Measurements from ENCODE around the gene ODF2L. TPM values are rescaled to one million over a fixed set of nuclear protein-coding genes. Genes with fewer than 3 reads are reported as not detected.

ODF2L gene
- total RNA-seq, 1 experiment from 2014 or later, result 39.0 TPM

- DNase-seq (ENCODE audit: unreplicated experiment), result peak; percentile 96
- H3K27ac Mint-ChIP-seq (ENCODE audit: low read depth, unreplicated experiment), result no peak overlapping the region
- intact Hi-C loops (cut with micrococcal nuclease), result no loop called here
- peaks cover 13% of the 10 kb centered on the region for H3K4me1 Mint-ChIP-seq (ENCODE audit: insufficient read depth, unreplicated experiment)
- no peaks in the 10 kb centered on the region for H3K27me3 Mint-ChIP-seq (ENCODE audit: insufficient read depth, unreplicated experiment)
- peaks cover 20% of the 10 kb centered on the region for H3K36me3 Mint-ChIP-seq (ENCODE audit: insufficient read depth, unreplicated experiment)
- BruUV-seq (replicated peaks), result no TSS peak
- H3K9me3 Mint-ChIP-seq (ENCODE audit: unreplicated experiment), result no peaks in the 10 kb centered on the region
- ChIA-PET POLR2A (interaction anchor here (0.6 to 3.1 kb wide), 15 partner anchors 8 to 344 kb away, joined by 3 to 35 read pairs (median 6); partner anchors contain the start of genes ODF2L and SH3GLB1), CTCF (interaction anchor here (0.6 to 1.7 kb wide), 13 partner anchors 8 to 848 kb away, joined by 3 to 11 read pairs (median 4); partner anchors contain the start of gene SH3GLB1)
- no peak for TF ChIP-seq CTCF (IDR thresholded peaks at IDR 0.05; ENCODE audit: unreplicated experiment)
- no peak overlapping the region for H3K4me3 Mint-ChIP-seq (ENCODE audit: unreplicated experiment)
Observed at GRCh38 chr1:86429835-86430234, 33.7 kb upstream of the ODF2L start.

- Mint-ChIP-seq H3K27me3 (ENCODE audit: insufficient read depth, unreplicated experiment) (no peaks in the 10 kb centered on the region), H3K4me1 (ENCODE audit: insufficient read depth, unreplicated experiment) (peaks cover 13% of the 10 kb centered on the region), H3K36me3 (ENCODE audit: insufficient read depth, unreplicated experiment) (peaks cover 14% of the 10 kb centered on the region), H3K4me3 (ENCODE audit: unreplicated experiment) (no peak overlapping the region), H3K9me3 (ENCODE audit: unreplicated experiment) (no peaks in the 10 kb centered on the region), H3K27ac (ENCODE audit: low read depth, unreplicated experiment) (no peak overlapping the region)
- intact Hi-C loops (cut with micrococcal nuclease), result no loop called here
- BruUV-seq (replicated peaks), result no TSS peak
- DNase-seq (ENCODE audit: unreplicated experiment), result no peak
- ChIA-PET POLR2A (interaction anchor here (0.6 to 3.1 kb wide), 12 partner anchors 8 to 345 kb away, joined by 3 to 35 read pairs (median 6); partner anchors contain the start of genes ODF2L and SH3GLB1), CTCF (interaction anchor here (0.7 to 1.7 kb wide), 3 partner anchors 49 to 1554 kb away, joined by 3 to 11 read pairs (median 3); no protein-coding TSS in a partner anchor)
- no peak for TF ChIP-seq CTCF (IDR thresholded peaks at IDR 0.05; ENCODE audit: unreplicated experiment)
Observed at GRCh38 chr1:86429122-86429725, 33.1 kb upstream of the ODF2L start.

GRCh38 chr1:86423873-86424272, 27.8 kb upstream of the ODF2L start, which contains the start of gene CLCA2:
TSS of gene CLCA2 (plus strand) at chr1:86424171. CDS start at chr1:86424248, 77 bp downstream.
- ChIA-PET CTCF (interaction anchor here (0.8 to 4.4 kb wide), 8 partner anchors 9 to 281 kb away, joined by 3 to 15 read pairs (median 5); partner anchors contain the start of gene SH3GLB1), POLR2A (interaction anchor here (0.6 to 7.2 kb wide), 21 partner anchors 8 to 1148 kb away, joined by 3 to 126 read pairs (median 5); partner anchors contain the start of genes BCL10, ODF2L, SELENOF and SH3GLB1)
- Mint-ChIP-seq H3K36me3 (ENCODE audit: insufficient read depth, unreplicated experiment) (no peaks in the 10 kb centered on the region), H3K4me1 (ENCODE audit: insufficient read depth, unreplicated experiment) (peaks cover 43% of the 10 kb centered on the region), H3K9me3 (ENCODE audit: unreplicated experiment) (no peaks in the 10 kb centered on the region), H3K27me3 (ENCODE audit: insufficient read depth, unreplicated experiment) (no peaks in the 10 kb centered on the region), H3K27ac (ENCODE audit: low read depth, unreplicated experiment) (peak within 1 kb of the TSS; percentile 84), H3K4me3 (ENCODE audit: unreplicated experiment) (peak within 1 kb of the TSS; percentile 72)
- BruUV-seq (replicated peaks), result no TSS peak
- peak; percentile 84 for DNase-seq (ENCODE audit: unreplicated experiment)
- TF ChIP-seq CTCF (IDR thresholded peaks at IDR 0.05; ENCODE audit: unreplicated experiment), result no peak
- intact Hi-C loops (cut with micrococcal nuclease), result no loop called here

DNA sequence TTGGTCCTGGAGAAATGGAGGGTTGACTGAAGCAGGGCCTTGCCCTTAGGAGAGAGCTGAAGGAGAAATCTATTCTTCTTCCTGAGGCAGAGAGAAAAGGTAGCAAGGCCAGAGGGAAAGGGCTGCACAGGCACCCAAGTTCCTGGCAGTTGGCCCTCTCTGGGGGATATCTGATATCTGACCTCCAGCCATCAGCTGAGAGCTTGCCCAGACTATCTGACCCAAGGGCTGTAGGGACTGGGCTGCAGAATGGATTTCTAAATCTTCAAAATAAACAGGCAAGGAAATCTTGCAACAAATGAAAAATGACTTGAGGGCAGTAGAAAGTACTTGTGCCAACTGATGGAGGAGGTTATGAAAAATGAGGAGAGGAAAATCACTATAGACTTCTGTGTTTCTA, 27.4 kb upstream of the ODF2L start:
- peak overlapping the region; percentile 84 for H3K27ac Mint-ChIP-seq (ENCODE audit: low read depth, unreplicated experiment)
- CTCF ChIA-PET, result interaction anchor here (0.9 to 4.4 kb wide), 6 partner anchors 10 to 282 kb away, joined by 3 to 15 read pairs (median 4); partner anchors contain the start of gene SH3GLB1
- peaks cover 43% of the 10 kb centered on the region for H3K4me1 Mint-ChIP-seq (ENCODE audit: insufficient read depth, unreplicated experiment)
- peak overlapping the region; percentile 72 for H3K4me3 Mint-ChIP-seq (ENCODE audit: unreplicated experiment)
- TF ChIP-seq CTCF (IDR thresholded peaks at IDR 0.05; ENCODE audit: unreplicated experiment), result no peak
- no peaks in the 10 kb centered on the region for H3K9me3 Mint-ChIP-seq (ENCODE audit: unreplicated experiment)
- no TSS peak for BruUV-seq (replicated peaks)
- no peaks in the 10 kb centered on the region for H3K27me3 Mint-ChIP-seq (ENCODE audit: insufficient read depth, unreplicated experiment)
- no peak for DNase-seq (ENCODE audit: unreplicated experiment)
- H3K36me3 Mint-ChIP-seq (ENCODE audit: insufficient read depth, unreplicated experiment), result no peaks in the 10 kb centered on the region
- intact Hi-C loops (cut with micrococcal nuclease), result no loop called here
- POLR2A ChIA-PET, result interaction anchor here (0.6 to 7.2 kb wide), 16 partner anchors 7 to 1147 kb away, joined by 3 to 126 read pairs (median 6); partner anchors contain the start of genes BCL10, ODF2L and SH3GLB1
